GM12892 (cell line): ENCODE measurements around the gene CTNNAL1.

Source experiments
- POLR2A ChIP-seq: IDR thresholded peaks from 2 replicates; pipeline ENCODE4 v1.6.1; 2011; ENCODE audit warnings: low read depth, low read length, control low read depth
- POLR2AphosphoS5 ChIP-seq: IDR thresholded peaks from 2 replicates; pipeline ENCODE4 v1.6.1; 2011; ENCODE audit warnings: low read depth, low read length, control low read depth
- TAF1 ChIP-seq: IDR thresholded peaks from 2 replicates; pipeline ENCODE4 v1.6.1; 2011; ENCODE audit warnings: low read depth, mild to moderate bottlenecking, control low read depth, low read length, borderline replicate concordance

DNA sequence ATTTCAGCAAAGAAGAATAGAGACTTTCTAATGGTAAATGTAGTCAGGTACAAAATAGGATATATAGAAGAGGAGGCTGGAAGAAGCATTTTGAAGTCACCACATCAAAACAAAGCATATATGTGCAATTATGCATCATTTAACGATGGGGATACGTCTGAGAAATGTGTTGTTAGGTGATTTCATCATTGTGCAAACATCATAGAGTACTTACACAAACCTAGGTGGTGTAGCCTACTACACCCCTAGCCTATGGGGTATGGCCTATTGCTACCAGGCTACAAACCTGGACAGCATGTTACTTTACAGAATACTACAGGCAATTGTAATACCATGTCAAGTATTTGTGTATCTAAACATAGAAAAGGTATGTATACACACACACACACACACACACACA is 107.8 kb downstream of the CTNNAL1 start:
- no peak for TF ChIP-seq POLR2A
- no peak for TF ChIP-seq TAF1
- no peak for TF ChIP-seq POLR2AphosphoS5
